GM12874 (cell line): Measurements from ENCODE around the gene KCNMA1.

Experiments
- TF ChIP-seq, protein P1 (sequence below): IDR thresholded peaks from 2 replicates; pipeline ENCODE4 v1.5.1; 2011; ENCODE audit warnings: low read depth, mild to moderate bottlenecking, control low read depth, low read length, moderate library complexity; ENCODE audit not compliant: insufficient read depth

Gene KCNMA1

DNA sequence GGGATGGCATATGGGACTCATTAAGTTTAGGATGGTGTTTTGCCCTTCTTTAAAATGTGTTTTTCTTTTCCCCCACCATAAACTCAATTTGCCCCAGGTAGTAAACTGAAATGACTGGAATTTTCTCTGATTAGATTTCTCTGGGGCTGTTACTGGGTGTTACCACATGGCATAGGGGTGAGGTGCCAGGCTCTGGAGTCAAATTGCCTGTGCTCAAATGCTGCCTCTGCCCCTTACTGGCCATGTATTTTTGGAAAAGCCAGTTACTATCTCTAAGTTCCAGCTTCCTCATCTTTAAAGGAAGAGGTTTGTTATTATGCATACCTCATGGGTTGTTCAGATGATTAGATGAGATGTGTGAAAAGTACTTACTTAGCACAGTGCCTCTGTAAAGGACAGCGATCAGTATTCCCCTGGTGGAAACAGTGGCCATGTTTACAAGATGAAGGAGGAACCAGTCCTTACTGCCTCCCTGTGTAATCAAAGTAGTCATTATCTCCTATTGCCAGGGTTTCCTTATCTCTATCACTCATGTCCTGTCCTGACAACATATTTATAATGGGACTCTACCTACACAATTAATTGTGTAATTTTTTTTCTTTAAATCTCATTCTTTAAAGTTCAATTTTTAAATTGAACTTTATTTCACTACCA is 352.0 kb downstream of the KCNMA1 start:
- TF ChIP-seq, protein P1, sequence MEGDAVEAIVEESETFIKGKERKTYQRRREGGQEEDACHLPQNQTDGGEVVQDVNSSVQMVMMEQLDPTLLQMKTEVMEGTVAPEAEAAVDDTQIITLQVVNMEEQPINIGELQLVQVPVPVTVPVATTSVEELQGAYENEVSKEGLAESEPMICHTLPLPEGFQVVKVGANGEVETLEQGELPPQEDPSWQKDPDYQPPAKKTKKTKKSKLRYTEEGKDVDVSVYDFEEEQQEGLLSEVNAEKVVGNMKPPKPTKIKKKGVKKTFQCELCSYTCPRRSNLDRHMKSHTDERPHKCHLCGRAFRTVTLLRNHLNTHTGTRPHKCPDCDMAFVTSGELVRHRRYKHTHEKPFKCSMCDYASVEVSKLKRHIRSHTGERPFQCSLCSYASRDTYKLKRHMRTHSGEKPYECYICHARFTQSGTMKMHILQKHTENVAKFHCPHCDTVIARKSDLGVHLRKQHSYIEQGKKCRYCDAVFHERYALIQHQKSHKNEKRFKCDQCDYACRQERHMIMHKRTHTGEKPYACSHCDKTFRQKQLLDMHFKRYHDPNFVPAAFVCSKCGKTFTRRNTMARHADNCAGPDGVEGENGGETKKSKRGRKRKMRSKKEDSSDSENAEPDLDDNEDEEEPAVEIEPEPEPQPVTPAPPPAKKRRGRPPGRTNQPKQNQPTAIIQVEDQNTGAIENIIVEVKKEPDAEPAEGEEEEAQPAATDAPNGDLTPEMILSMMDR = no peak

DNA sequence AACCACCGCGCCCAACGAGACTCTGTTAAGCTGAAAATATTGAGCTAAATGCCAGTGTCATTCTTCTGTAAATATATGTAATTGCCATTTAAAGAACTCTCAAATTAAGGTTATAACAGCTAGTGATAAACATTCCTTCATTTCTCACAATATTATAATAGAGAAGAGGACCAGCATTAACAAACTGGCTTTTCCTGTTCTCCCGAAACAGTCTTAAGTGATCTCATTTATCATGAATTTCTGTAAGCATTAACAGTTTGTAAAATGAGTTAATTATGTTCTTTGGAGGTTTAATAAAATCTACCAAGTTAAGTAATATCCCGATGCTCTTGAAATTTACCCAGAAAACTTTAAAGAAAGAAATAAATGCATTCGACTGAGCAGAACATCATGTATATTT is 352.8 kb downstream of the KCNMA1 start:
- TF ChIP-seq, protein P1 = no peak

DNA sequence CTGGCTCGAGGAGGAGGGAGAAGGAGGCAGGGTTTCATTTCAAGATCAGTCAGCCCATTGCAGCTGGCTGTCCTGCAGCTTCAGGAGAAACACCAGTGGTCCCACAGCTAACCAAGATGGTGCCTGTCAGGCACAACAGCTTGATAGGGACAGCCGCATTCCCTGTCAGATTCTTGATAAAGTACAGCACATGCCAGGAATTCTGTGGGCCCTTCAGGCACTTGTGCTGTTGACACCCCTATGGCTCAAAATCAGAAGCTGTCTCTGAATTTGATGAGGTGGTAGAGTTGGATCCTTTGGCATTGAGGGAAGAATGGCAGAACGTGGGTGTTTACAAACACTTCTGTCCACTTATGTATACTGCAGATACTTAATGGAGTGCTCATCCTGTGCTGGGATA is 354.3 kb downstream of the KCNMA1 start:
- TF ChIP-seq, protein P1 = no peak

DNA sequence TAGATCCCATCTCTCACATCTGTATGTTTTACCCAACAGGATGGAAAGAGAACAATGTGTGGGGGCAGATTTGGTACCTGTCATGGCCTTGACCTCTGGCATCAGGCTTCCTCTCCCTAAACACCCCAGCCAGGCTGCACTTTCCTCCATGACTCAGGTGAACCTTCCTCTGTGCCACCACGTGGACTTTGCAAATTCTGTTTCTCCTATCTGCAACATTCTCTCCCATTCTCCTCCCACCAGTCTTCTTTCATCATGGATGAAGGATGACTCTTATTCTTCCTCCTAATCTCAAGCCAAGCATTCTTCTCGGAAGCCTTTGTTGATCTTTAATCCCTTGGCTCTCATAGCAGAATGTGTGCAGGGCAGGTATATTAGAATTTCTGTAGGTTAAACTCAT is 355.4 kb downstream of the KCNMA1 start:
- TF ChIP-seq, protein P1 = no peak

DNA sequence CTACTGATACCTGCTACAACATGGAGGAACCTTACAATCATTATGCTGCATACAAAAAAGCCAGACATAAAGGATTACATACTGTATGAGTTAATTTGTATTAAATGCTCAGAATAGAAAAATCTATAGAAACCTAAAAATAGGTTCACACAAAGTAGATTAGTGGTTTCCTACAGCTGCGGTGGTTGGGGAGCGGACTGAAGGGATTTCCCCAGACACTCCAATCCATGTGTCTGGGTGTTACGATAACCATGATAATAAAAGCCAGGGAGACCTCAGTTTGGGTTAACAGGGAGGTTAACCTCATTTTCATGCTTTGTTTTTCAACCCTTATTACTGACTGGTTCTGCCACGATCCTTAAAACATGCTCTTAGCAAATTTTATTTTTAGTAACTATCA is 355.9 kb downstream of the KCNMA1 start:
- TF ChIP-seq, protein P1 = no peak

DNA sequence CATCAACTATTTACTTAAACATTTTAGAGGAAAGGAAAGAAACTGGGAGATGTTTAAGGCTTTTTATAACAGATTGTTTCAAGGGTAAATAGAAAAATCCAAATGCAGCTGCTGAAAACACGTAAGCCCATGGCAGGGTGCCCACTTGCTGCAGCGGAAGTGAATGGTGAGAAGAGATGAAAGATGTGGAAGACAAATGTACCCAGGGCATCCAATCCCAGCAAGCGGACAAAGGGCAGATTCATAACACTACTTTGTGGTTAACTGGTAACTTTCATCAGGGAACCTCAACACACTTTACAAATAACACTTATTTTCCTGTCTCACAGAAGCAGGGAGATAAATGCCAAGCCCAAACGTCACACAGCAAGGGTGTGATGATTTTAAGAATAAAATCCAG is 358.4 kb downstream of the KCNMA1 start:
- TF ChIP-seq, protein P1 = no peak

DNA sequence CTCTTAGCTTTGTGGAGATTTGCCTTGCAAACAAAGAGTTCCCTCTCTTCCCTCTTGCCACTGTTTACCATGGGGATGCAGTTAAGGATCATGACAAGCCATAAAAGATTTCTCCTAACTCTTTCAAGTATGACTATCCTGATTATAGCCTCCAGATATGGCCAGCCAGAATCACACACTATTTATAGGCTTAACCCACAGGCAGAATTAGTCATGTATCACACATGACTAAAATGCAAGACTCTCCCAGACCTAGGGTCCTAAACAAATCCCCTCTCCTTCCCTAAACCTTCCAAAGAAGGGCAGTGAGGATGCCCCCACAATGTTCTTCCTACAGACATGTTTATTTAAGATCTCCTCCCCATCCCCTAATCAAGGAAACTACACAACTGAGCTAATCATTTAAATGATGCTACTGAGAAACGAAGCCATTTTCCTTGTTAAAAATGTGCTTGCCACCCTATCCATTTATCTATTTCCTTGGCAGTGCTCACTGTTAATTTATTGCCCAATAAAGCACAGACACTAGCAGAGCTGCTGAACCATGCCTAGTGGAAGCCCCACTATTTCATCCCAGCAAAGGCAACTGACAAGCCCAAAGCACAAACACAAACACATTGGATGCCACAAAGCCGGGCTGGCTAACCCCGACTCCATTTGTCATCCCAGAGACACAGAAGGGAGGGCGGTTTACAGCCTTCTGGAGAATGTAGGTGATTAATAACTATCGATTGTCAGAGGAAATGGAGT is 363.4 kb downstream of the KCNMA1 start:
- TF ChIP-seq, protein P1 = no peak
